Osteocyte (in vitro differentiated cells): Measurements from ENCODE around the gene CLEC2A. TPM values are rescaled to one million over a fixed set of nuclear protein-coding genes. Genes with fewer than 3 reads are reported as not detected.

ENCODE experiments used
- DNase-seq: peaks from one replicate; pipeline ENCODE4 v3.0.0; 2021; ENCODE audit warnings: mixed read lengths; ENCODE audit not compliant: unreplicated experiment; ENCODE audit errors: extremely low spot score
- H3K27ac Mint-ChIP-seq: one replicate; pipeline ENCODE4 v1.8.0; 2021; ENCODE audit warnings: mild to moderate bottlenecking, mixed read lengths; ENCODE audit not compliant: unreplicated experiment
- H3K27me3 Mint-ChIP-seq: one replicate; pipeline ENCODE4 v1.8.0; 2021; ENCODE audit warnings: mixed read lengths; ENCODE audit not compliant: unreplicated experiment
- H3K36me3 Mint-ChIP-seq: one replicate; pipeline ENCODE4 v1.8.0; 2021; ENCODE audit warnings: mixed read lengths; ENCODE audit not compliant: unreplicated experiment
- H3K4me1 Mint-ChIP-seq: one replicate; pipeline ENCODE4 v1.8.0; 2021; ENCODE audit warnings: mixed read lengths; ENCODE audit not compliant: unreplicated experiment
- H3K4me3 Mint-ChIP-seq: one replicate; pipeline ENCODE4 v1.8.0; 2021; ENCODE audit warnings: mild to moderate bottlenecking, moderate library complexity, mixed read lengths; ENCODE audit not compliant: unreplicated experiment
- H3K9me3 Mint-ChIP-seq: one replicate; pipeline ENCODE4 v1.8.0; 2021; ENCODE audit warnings: mixed read lengths; ENCODE audit not compliant: unreplicated experiment
- total RNA-seq: library from RNA; stranded (reverse); gene quantifications from 2 replicates; pipeline ENCODE4 v1.2.1, GENCODE V29; 2021
- TF ChIP-seq, protein P1 (sequence below): fragments of 200-600 bp; sonication (generic); IDR thresholded peaks from 2 replicates; pipeline ENCODE4 v1.5.0; 2021; ENCODE audit warnings: antibody characterized with exemption, mild to moderate bottlenecking, moderate library complexity

The CLEC2A gene
- total RNA-seq, 1 donor from 2014 or later = not detected

DNA sequence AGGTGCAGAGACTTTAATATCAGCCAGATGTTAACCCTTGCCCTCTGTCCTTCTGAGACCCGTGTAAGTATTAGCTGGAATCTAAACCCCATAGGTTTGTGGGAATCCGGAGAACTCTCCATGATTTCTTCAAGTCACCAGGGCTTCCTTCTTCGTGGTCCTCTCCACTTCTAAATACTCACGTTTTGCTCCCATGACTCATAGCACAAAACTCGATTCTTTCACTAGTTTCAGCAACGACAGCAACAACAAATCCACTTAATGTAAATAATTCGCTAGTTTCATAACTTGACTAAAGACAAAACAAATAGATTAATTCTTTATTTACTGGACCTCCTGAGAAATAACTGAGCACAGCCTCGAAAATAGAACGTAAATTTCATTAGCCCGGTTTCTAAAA is 4.4 kb upstream of the CLEC2A start:
- H3K27me3 Mint-ChIP-seq = peaks cover 14% of the 10 kb centered on the region
- H3K4me1 Mint-ChIP-seq = no peaks in the 10 kb centered on the region
- DNase-seq = no peak
- H3K36me3 Mint-ChIP-seq = no peaks in the 10 kb centered on the region
- no peak overlapping the region for H3K27ac Mint-ChIP-seq
- no peaks in the 10 kb centered on the region for H3K9me3 Mint-ChIP-seq
- TF ChIP-seq, protein P1, sequence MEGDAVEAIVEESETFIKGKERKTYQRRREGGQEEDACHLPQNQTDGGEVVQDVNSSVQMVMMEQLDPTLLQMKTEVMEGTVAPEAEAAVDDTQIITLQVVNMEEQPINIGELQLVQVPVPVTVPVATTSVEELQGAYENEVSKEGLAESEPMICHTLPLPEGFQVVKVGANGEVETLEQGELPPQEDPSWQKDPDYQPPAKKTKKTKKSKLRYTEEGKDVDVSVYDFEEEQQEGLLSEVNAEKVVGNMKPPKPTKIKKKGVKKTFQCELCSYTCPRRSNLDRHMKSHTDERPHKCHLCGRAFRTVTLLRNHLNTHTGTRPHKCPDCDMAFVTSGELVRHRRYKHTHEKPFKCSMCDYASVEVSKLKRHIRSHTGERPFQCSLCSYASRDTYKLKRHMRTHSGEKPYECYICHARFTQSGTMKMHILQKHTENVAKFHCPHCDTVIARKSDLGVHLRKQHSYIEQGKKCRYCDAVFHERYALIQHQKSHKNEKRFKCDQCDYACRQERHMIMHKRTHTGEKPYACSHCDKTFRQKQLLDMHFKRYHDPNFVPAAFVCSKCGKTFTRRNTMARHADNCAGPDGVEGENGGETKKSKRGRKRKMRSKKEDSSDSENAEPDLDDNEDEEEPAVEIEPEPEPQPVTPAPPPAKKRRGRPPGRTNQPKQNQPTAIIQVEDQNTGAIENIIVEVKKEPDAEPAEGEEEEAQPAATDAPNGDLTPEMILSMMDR = no peak
- H3K4me3 Mint-ChIP-seq = no peak overlapping the region

DNA sequence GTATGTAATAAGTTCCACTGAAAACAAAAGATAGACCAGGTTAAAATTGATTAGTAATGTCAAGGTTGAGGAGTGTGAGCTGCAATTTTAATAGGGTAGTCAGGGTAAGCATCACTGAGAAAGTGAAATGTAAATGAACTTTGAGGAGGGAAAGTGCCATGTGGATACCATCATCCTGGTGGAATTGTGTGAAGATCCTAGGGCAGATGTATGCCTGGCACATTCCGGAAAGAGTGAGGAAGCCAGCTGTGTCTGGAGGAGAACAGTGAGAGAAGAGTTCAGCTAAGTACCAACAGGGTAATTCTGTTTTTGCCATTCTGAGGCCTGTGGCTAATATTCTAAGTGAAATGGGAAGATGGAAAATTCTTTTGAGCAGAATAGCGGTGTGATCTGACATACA is 2.9 kb upstream of the CLEC2A start:
- no peaks in the 10 kb centered on the region for H3K4me1 Mint-ChIP-seq
- H3K27me3 Mint-ChIP-seq = peaks cover 13% of the 10 kb centered on the region
- no peak overlapping the region for H3K27ac Mint-ChIP-seq
- H3K36me3 Mint-ChIP-seq = no peaks in the 10 kb centered on the region
- no peak for DNase-seq
- TF ChIP-seq, protein P1 = no peak
- H3K9me3 Mint-ChIP-seq = no peaks in the 10 kb centered on the region
- H3K4me3 Mint-ChIP-seq = no peak overlapping the region

DNA sequence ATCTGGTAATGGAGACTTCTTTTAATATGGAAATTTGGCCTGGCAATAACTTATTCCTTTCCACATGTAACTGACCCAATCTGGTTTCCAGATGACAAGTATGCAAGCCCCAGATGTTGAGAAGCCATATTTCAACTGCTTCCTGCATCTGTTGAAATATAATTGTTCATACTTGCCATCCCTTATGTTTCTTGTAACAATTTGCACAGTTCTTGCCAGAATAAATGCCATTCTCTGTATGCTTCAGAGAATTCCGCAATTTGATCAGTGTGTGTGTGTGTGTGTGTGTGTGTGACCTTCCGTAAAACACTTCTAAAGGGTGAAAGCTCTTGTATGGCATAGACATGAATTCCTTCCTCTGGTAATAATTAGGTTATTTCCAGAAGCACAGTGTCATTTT is 1.8 kb upstream of the CLEC2A start:
- DNase-seq = no peak
- no peak overlapping the region for H3K27ac Mint-ChIP-seq
- no peaks in the 10 kb centered on the region for H3K36me3 Mint-ChIP-seq
- H3K4me1 Mint-ChIP-seq = no peaks in the 10 kb centered on the region
- no peak overlapping the region for H3K4me3 Mint-ChIP-seq
- peaks cover 9% of the 10 kb centered on the region for H3K27me3 Mint-ChIP-seq
- H3K9me3 Mint-ChIP-seq = no peaks in the 10 kb centered on the region
- TF ChIP-seq, protein P1 = no peak

DNA sequence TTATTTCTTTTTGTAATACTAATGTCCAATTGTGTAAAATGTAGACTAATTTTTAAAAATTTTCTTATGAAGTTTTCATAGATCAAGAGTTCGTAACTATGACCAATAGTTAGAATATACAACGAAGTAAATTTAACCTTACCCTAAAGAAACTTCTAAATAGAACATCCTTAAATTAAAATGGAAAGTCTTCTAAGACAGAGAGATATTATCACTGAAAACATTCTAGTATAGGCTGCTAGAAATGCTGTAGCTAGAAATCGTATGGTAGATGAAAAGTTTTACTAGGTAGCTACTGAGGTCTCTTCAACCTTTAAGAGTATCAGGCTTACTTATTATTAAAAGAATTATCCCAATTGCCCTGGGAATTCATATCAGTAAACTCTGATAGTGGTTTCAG is 925 bp downstream of the CLEC2A start:
- Mint-ChIP-seq H3K27me3 (peaks cover 16% of the 10 kb centered on the region), H3K27ac (no peak overlapping the region)

DNA sequence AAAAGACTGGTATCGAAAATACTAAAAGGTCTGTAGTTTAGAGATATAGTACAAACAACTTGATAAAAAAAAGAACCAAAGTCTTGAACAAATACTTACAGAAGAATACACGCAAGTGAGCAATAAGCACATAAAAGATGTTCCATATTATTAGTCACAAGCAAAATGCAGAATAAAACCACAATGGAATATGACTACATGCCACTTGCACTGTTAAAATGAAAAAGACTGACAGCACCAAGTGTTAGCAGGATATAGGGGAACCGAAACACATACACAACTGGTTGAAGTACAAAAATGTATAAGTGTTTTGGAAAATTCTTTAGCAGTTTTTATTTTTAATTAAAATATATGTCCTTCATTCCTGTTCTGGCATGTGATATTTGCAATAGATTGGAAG is 3.6 kb downstream of the CLEC2A start:
- H3K27ac Mint-ChIP-seq = no peak overlapping the region
- H3K9me3 Mint-ChIP-seq = no peaks in the 10 kb centered on the region
- H3K4me3 Mint-ChIP-seq = no peak overlapping the region
- TF ChIP-seq, protein P1 = no peak
- H3K36me3 Mint-ChIP-seq = no peaks in the 10 kb centered on the region
- DNase-seq = no peak
- H3K4me1 Mint-ChIP-seq = peaks cover 3% of the 10 kb centered on the region
- H3K27me3 Mint-ChIP-seq = peaks cover 16% of the 10 kb centered on the region

More for the DNA sequence above, 925 bp downstream of the CLEC2A start:
- Mint-ChIP-seq H3K4me1 (no peaks in the 10 kb centered on the region), H3K4me3 (no peak overlapping the region), H3K36me3 (no peaks in the 10 kb centered on the region), H3K9me3 (no peaks in the 10 kb centered on the region)
- no peak for DNase-seq
- TF ChIP-seq, protein P1 = no peak
